Activated CD4-positive, alpha-beta T cell treated with anti-CD3 and anti-CD28 coated beads, Interleukin-2, amount 10 ng/mL, durations not matched to agents 7 days and 5 days (primary cell): ENCODE measurements around the gene WASF2. TPM values are rescaled to one million over a fixed set of nuclear protein-coding genes. Genes with fewer than 3 reads are reported as not detected.
A peak's percentile ranks its signal among the peaks of the same experiment; 100 is the strongest.
"Not testable (repeated sequence)": the region's sequence is repeated elsewhere in the genome, so short reads cannot be mapped to it uniquely, and the experiment has no call there.

Source experiments
- CTCF ChIA-PET: fragments of 350-600 bp; sonication (Branson Sonifier 250); formaldehyde crosslinking; loops from one replicate; lab custom pipeline; 2021; ENCODE audit warnings: antibody characterized with exemption; lab: Charles Lee
- POLR2A ChIA-PET: fragments of 350-600 bp; sonication (Branson Sonifier 250); formaldehyde crosslinking; loops from one replicate; lab custom pipeline; 2021; ENCODE audit warnings: antibody characterized with exemption; lab: Charles Lee
- DNase-seq: peaks from one replicate; pipeline ENCODE4 v3.0.0-alpha.2; 2020
- H3K27ac Mint-ChIP-seq: one replicate; pipeline ENCODE4 v1.8.0; 2021; ENCODE audit warnings: mild to moderate bottlenecking, moderate library complexity, mixed read lengths
- H3K27me3 Mint-ChIP-seq: one replicate; pipeline ENCODE4 v1.8.0; 2021; ENCODE audit warnings: mixed read lengths
- H3K36me3 Mint-ChIP-seq: one replicate; pipeline ENCODE4 v1.8.0; 2021; ENCODE audit warnings: low read depth, mixed read lengths
- H3K4me1 Mint-ChIP-seq: one replicate; pipeline ENCODE4 v1.8.0; 2021; ENCODE audit warnings: mixed read lengths
- H3K4me3 Mint-ChIP-seq: one replicate; pipeline ENCODE4 v1.8.0; 2021; ENCODE audit warnings: mild to moderate bottlenecking, moderate library complexity, mixed read lengths
- H3K9me3 Mint-ChIP-seq: one replicate; pipeline ENCODE4 v1.8.0; 2021; ENCODE audit warnings: mixed read lengths
- total RNA-seq, 2 experiments: library from RNA; stranded (reverse); gene quantifications; one replicate each; pipeline ENCODE4 v1.2.3, GENCODE V29; 2021

The WASF2 gene
- total RNA-seq, 2 experiments from 2014 or later, result 137 to 143 TPM

GRCh38 chr1:27483659-27484058 is 6.3 kb downstream of the WASF2 start:
- Mint-ChIP-seq H3K27me3 (no peaks in the 10 kb centered on the region), H3K4me1 (peaks cover 33% of the 10 kb centered on the region), H3K4me3 (no peak overlapping the region), H3K27ac (no peak overlapping the region), H3K9me3 (no peaks in the 10 kb centered on the region), H3K36me3 (peaks cover 17% of the 10 kb centered on the region)
- CTCF ChIA-PET, result interaction anchor here (0.6 kb wide), 1 partner anchor 63 kb away, joined by 4 read pairs; no protein-coding TSS in a partner anchor
- DNase-seq, result no peak
- POLR2A ChIA-PET, result no interaction called here

GRCh38 chr1:27481994-27482620 is 7.9 kb downstream of the WASF2 start:
- peaks cover 22% of the 10 kb centered on the region for H3K36me3 Mint-ChIP-seq
- no peaks in the 10 kb centered on the region for H3K27me3 Mint-ChIP-seq
- H3K4me3 Mint-ChIP-seq, result no peak overlapping the region
- H3K27ac Mint-ChIP-seq, result no peak overlapping the region
- POLR2A ChIA-PET, result no interaction called here
- CTCF ChIA-PET, result interaction anchor here (1.0 to 2.0 kb wide), 5 partner anchors 12 to 66 kb away, joined by 3 to 7 read pairs (median 3); no protein-coding TSS in a partner anchor
- peaks cover 2% of the 10 kb centered on the region for H3K9me3 Mint-ChIP-seq
- peaks cover 30% of the 10 kb centered on the region for H3K4me1 Mint-ChIP-seq
- DNase-seq, result no peak

DNA sequence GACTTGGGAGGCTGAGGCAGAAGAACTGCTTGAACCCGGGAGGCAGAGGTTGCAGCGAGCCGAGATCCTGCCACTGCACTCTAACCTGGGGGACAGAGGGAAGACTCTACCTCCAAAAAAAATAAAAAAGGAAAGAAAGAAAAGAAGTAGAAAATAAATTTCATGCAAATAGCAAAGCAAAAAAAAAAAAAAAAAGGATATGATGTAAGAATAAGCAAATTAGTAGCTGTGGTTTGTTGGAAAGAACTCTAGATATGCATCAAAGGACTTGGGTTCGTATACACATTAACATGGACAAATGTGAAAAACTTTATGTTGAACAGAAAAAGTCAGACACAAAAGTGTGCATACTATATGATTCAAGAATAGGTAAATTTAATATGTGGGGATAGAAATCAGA is 11.9 kb downstream of the WASF2 start:
- no peak for DNase-seq
- H3K27me3 Mint-ChIP-seq, result no peaks in the 10 kb centered on the region
- peak overlapping the region; percentile 71 for H3K27ac Mint-ChIP-seq
- H3K9me3 Mint-ChIP-seq, result peaks cover 2% of the 10 kb centered on the region
- no peak overlapping the region for H3K4me3 Mint-ChIP-seq
- POLR2A ChIA-PET, result no interaction called here
- peaks cover 29% of the 10 kb centered on the region for H3K36me3 Mint-ChIP-seq
- peaks cover 54% of the 10 kb centered on the region for H3K4me1 Mint-ChIP-seq
- CTCF ChIA-PET, result interaction anchor here (0.7 kb wide), 1 partner anchor 28 kb away, joined by 3 read pairs; no protein-coding TSS in a partner anchor

DNA sequence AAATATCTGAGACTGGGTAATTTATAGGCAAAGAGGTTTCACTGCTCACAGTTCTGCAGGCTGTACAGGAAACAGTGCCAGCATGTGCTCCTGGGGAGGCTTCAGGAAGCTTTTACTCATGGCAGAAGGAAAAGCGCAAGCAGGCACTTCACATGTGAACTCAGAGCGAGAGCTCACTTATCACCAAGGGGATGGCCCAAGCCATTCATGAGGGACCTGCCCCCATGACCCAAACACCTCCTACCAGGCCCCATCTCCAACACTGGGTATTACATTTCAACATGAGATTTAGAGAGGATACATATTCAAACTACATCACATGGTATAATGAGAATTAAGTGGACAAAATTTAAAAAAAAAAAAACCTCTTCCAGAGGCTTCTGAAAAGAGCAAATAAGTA is 13.7 kb downstream of the WASF2 start:
- no peak for DNase-seq
- H3K4me3 Mint-ChIP-seq, result no peak overlapping the region
- H3K27me3 Mint-ChIP-seq, result no peaks in the 10 kb centered on the region
- ChIA-PET POLR2A (no interaction called here), CTCF (interaction anchor here (0.6 to 1.3 kb wide), 3 partner anchors 14 to 21 kb away, joined by 3 read pairs; no protein-coding TSS in a partner anchor)
- peaks cover 32% of the 10 kb centered on the region for H3K36me3 Mint-ChIP-seq
- no peak overlapping the region for H3K27ac Mint-ChIP-seq
- peaks cover 2% of the 10 kb centered on the region for H3K9me3 Mint-ChIP-seq
- peaks cover 46% of the 10 kb centered on the region for H3K4me1 Mint-ChIP-seq

- Mint-ChIP-seq H3K36me3 (peaks cover 34% of the 10 kb centered on the region), H3K27me3 (no peaks in the 10 kb centered on the region), H3K9me3 (peaks cover 2% of the 10 kb centered on the region), H3K27ac (no peak overlapping the region), H3K4me1 (peaks cover 46% of the 10 kb centered on the region), H3K4me3 (no peak overlapping the region)
- ChIA-PET CTCF (no interaction called here), POLR2A (no interaction called here)
- no peak for DNase-seq
Measured at GRCh38 chr1:27475720-27476119, 14.2 kb downstream of the WASF2 start.

DNA sequence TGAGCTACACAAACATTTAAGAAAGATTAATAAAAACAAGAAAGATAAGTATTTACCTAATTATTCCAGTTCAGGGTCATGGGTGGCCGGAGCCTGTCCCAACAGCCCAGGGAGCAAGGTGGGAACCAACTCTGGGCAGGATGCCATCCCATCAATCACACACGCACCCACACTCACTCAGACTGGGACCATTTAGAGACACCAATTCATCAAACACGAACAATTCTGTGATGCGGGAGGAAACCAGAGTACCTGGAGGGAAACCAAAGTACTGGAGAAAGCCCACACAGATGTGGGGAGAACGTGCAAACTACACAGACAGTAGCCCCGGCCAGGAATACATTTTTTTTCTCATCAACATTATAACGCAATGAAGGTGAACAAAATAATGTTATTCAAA is 16.2 kb downstream of the WASF2 start:
- Mint-ChIP-seq H3K4me1 (peaks cover 57% of the 10 kb centered on the region), H3K4me3 (no peak overlapping the region), H3K9me3 (peaks cover 2% of the 10 kb centered on the region), H3K27ac (no peak overlapping the region), H3K27me3 (no peaks in the 10 kb centered on the region), H3K36me3 (peaks cover 45% of the 10 kb centered on the region)
- CTCF ChIA-PET, result no interaction called here
- no peak for DNase-seq
- POLR2A ChIA-PET, result interaction anchor here (0.6 kb wide), 1 partner anchor 9 kb away, joined by 3 read pairs; no protein-coding TSS in a partner anchor

DNA sequence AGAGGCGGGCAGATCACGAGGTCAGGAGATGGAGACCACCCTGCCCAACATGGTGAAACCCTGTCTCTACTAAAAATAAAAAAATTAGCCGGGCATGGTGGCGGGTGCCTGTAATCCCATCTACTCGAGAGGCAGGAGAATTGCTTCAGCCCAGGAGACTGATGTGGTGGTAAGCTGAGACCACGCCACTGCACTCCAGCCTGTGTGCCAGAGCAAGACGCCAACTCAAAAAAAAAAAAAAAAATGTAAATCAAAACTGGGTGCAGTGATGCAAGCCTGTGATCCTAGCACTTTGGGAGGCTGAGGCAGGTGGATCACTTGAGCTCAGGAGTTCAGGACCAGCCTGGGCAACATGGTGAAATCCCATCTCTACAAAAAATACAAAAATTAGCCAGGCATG is 17.9 kb downstream of the WASF2 start:
- peaks cover 42% of the 10 kb centered on the region for H3K36me3 Mint-ChIP-seq
- CTCF ChIA-PET, result interaction anchor here (0.6 to 1.5 kb wide), 4 partner anchors 43 to 149 kb away, joined by 4 to 7 read pairs (median 4); no protein-coding TSS in a partner anchor
- POLR2A ChIA-PET, H3K9me3 Mint-ChIP-seq, DNase-seq, H3K27ac Mint-ChIP-seq, H3K4me3 Mint-ChIP-seq, H3K27me3 Mint-ChIP-seq: not testable (repeated sequence)
- peaks cover 58% of the 10 kb centered on the region for H3K4me1 Mint-ChIP-seq

DNA sequence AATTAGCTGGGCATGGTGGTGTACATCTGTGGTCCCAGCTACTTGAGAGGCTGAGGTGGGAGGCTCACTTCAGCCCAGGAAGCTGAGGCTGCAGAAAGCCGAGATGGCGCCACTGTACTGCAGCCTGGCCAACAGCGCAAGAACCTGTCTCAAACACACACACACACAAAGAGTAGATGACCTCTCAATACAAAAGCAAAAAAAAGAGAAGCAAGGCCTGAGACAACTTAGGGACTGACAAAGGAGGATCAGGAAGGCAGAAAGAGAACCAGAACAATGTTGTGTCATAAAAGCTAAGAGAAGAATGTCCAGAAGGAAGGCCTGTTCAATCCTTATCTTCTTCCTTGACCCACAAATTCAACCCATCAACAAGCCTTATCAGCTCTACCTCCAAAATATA is 18.5 kb downstream of the WASF2 start:
- no peak for DNase-seq
- no peak overlapping the region for H3K27ac Mint-ChIP-seq
- H3K27me3 Mint-ChIP-seq, result no peaks in the 10 kb centered on the region
- no peaks in the 10 kb centered on the region for H3K9me3 Mint-ChIP-seq
- POLR2A ChIA-PET, result no interaction called here
- no peak overlapping the region for H3K4me3 Mint-ChIP-seq
- peaks cover 52% of the 10 kb centered on the region for H3K4me1 Mint-ChIP-seq
- H3K36me3 Mint-ChIP-seq, result peaks cover 38% of the 10 kb centered on the region
- CTCF ChIA-PET, result interaction anchor here (0.6 to 1.5 kb wide), 5 partner anchors 35 to 127 kb away, joined by 3 to 7 read pairs (median 3); no protein-coding TSS in a partner anchor

DNA sequence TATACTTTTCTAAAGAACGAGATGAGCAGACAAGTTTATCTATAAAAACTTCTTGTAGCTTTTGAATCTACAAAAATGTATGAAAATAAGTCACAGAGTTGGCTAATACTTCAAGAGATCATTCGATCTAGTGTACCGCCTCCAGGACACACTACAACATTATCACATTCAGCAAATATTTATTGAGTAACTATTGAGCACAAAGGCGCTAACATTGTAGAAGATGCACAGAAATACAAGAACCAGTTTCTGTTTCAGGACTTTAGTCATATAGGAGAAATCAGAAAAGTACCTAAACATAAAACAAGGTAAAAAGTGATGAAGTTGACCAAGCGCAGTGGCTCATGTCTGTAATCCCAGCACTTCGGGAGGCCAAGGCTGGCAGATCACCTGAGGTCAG is 20.6 kb downstream of the WASF2 start:
- H3K4me1 Mint-ChIP-seq, result peaks cover 37% of the 10 kb centered on the region
- H3K9me3 Mint-ChIP-seq, result no peaks in the 10 kb centered on the region
- DNase-seq, result no peak
- CTCF ChIA-PET, result interaction anchor here (0.6 to 2.6 kb wide), 3 partner anchors 13 to 208 kb away, joined by 3 to 7 read pairs (median 3); no protein-coding TSS in a partner anchor
- POLR2A ChIA-PET, result no interaction called here
- no peak overlapping the region for H3K4me3 Mint-ChIP-seq
- H3K36me3 Mint-ChIP-seq, result peaks cover 44% of the 10 kb centered on the region
- H3K27ac Mint-ChIP-seq, result peak overlapping the region; percentile 10
- H3K27me3 Mint-ChIP-seq, result no peaks in the 10 kb centered on the region

GRCh38 chr1:27468378-27468777 is 21.6 kb downstream of the WASF2 start:
- DNase-seq, POLR2A ChIA-PET, H3K27me3 Mint-ChIP-seq, H3K27ac Mint-ChIP-seq, H3K4me3 Mint-ChIP-seq, H3K9me3 Mint-ChIP-seq: not testable (repeated sequence)
- Mint-ChIP-seq H3K4me1 (peaks cover 28% of the 10 kb centered on the region), H3K36me3 (peaks cover 38% of the 10 kb centered on the region)
- CTCF ChIA-PET, result interaction anchor here (0.6 to 2.6 kb wide), 3 partner anchors 14 to 71 kb away, joined by 3 to 7 read pairs (median 3); no protein-coding TSS in a partner anchor

DNA sequence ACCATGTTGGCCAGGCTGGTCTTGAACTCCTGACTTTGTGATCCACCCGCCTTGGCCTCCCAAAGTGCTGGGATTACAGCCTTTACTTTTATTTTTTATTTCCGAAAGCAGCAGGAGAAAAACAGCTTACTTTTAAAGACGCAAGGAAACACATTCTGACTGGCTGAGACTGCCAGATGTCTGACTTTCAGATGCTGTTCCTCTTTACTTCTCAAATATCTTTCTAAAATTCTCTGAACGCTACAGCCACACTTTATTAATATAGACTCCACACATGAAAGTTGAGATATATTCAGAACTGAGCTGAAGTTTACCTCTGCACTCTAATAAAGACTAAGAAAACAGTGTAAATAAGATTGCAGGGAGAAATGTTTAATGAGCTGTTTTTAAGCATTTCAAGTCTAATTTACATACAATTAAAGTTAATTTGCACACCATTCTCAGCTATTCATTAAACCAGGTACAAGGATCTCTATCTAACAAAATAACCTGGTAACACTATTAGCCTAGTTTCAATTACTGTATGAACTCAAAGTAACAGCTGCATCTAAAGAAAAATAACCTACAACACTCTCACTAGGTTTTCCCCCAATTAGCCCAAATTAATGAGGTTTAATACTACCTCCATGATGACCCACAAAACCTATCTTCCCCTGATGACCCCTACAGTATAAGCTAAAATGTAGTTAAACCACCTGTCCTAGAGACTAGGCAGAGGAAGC is 24.9 kb downstream of the WASF2 start:
- H3K27me3 Mint-ChIP-seq, result no peaks in the 10 kb centered on the region
- peaks cover 24% of the 10 kb centered on the region for H3K4me1 Mint-ChIP-seq
- POLR2A ChIA-PET, result interaction anchor here (0.6 to 1.0 kb wide), 2 partner anchors 8 to 43 kb away, joined by 3 to 4 read pairs; no protein-coding TSS in a partner anchor
- peaks cover 27% of the 10 kb centered on the region for H3K36me3 Mint-ChIP-seq
- H3K27ac Mint-ChIP-seq, result peak overlapping the region; percentile 36
- CTCF ChIA-PET, result interaction anchor here (0.7 to 2.2 kb wide), 11 partner anchors 9 to 305 kb away, joined by 3 to 6 read pairs (median 3); no protein-coding TSS in a partner anchor
- H3K4me3 Mint-ChIP-seq, result no peak overlapping the region
- DNase-seq, result no peak
- no peaks in the 10 kb centered on the region for H3K9me3 Mint-ChIP-seq

- POLR2A ChIA-PET, result interaction anchor here (1.0 kb wide), 1 partner anchor 42 kb away, joined by 4 read pairs; no protein-coding TSS in a partner anchor
- CTCF ChIA-PET, result interaction anchor here (1.0 to 2.2 kb wide), 4 partner anchors 15 to 199 kb away, joined by 3 to 6 read pairs (median 4); no protein-coding TSS in a partner anchor
- DNase-seq, H3K4me3 Mint-ChIP-seq, H3K27ac Mint-ChIP-seq, H3K27me3 Mint-ChIP-seq, H3K9me3 Mint-ChIP-seq: not testable (repeated sequence)
- peaks cover 15% of the 10 kb centered on the region for H3K4me1 Mint-ChIP-seq
- H3K36me3 Mint-ChIP-seq, result peaks cover 16% of the 10 kb centered on the region
Measured at GRCh38 chr1:27463916-27464315, 26.1 kb downstream of the WASF2 start.
